ENCODE data around the gene MITF.

MITF gene

DNA sequence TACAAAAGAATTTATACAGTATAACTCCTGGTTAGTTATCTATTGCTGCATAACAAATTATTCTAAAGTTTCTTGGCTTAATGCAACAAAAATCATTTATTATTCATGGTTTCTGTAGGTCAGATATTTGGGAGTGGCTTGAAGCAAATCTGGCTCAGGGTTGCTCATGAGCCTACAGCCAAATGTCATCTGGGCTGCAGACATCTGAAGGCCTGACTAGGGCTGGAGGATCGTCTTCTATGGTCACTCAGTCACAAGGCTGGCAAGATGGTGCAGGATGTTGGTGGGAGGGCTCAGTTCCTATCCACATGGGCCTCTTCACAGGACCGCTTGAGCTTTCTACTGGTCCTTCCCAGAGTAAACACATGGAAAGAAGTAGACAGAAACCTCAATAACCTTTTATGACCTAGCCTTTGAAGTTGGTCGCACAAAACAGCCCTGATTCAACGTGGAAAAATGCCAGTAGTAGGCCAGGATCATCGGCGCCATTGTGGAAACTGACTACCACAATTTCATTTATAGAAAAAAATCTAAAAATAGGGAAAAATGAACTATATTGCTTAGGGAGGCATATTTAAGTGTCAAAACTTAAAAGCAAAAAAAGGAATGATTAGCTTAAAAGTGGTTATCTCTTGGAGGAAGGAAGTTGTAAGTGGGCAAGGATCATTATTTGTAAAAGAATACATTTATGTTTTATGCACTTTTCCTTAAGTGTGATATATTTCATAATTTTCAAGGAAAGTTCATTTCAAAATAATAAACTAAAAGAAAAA lies 9.9 kb upstream of the MITF start:
- DNase-seq (ENCODE audit: low spot score) = no peak

- DNase-seq (ENCODE audit: low spot score) = no peak
Measured at GRCh38 chr3:69731080-69731479, 8.2 kb upstream of the MITF start.

GRCh38 chr3:69735893-69736292 lies 3.4 kb upstream of the MITF start:
- DNase-seq (ENCODE audit: low spot score) = no peak

DNA sequence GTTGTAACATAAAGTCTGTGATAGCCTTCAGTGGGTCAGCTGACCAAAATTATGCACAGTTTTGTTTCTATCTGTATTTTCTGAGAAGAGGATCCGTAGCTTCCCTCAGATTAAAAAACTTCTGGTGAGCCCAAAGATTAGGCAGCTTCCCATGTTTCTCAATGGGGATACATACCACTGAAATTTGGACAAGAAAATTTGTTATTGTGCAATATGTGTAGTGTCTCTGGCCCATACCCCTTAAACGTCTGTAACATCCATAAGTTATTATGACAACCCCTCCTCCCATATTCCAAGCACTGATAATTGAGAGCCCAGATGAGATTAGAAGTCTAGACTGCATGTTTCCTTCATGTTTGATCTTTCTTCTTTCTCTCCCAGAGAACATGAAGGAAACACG lies 1.9 kb upstream of the MITF start:
- no peak for DNase-seq (ENCODE audit: low spot score)

GRCh38 chr3:69738315-69738714 lies 949 bp upstream of the MITF start:
- no peak for DNase-seq (ENCODE audit: low spot score)

- DNase-seq (ENCODE audit: low spot score) = no peak
Measured at GRCh38 chr3:69738859-69739203, 433 bp upstream of the MITF start.

- peak; percentile 43 for DNase-seq (ENCODE audit: low spot score)
Measured at GRCh38 chr3:69740103-69741021, 1.1 kb downstream of the MITF start.

DNA sequence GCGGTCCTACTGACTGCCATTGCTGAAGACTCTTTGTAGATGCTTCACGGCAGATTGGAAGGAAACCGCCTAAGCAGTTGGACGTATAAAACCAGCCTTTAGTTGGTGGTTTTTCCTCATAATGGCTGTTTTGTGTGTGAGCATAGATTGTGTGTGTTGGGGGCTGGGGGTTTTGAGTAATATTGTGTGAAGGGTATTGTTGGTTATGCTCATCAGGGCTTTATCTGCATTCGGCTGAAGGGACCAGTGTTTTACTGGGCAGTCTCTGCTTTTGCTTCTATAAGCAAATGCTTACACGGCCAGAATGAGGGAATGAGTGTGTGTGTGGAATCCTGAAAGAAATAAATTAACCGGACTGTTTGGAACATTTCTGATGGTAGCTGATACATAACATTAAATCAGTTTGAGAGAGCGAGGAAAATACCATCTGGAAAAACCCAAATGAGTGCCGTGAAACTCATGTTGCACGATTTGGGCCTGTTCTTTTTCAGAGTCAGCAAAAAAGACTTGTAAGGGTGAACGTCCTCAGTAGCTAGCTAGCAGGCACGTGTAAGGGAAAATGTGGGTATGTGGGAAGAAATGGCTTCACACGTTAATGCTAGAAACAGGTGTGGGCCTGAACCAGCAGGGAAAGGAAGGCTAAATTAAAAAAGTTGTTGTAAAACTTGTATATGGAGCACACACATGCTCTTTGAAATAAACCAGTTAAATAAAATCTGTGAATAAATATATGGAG lies 1.9 kb downstream of the MITF start:
- no peak for DNase-seq (ENCODE audit: low spot score)

GRCh38 chr3:69742391-69742790 lies 3.1 kb downstream of the MITF start:
- no peak for DNase-seq (ENCODE audit: low spot score)

- DNase-seq (ENCODE audit: low spot score) = no peak
Measured at GRCh38 chr3:69743975-69744906, 5.0 kb downstream of the MITF start.

DNA sequence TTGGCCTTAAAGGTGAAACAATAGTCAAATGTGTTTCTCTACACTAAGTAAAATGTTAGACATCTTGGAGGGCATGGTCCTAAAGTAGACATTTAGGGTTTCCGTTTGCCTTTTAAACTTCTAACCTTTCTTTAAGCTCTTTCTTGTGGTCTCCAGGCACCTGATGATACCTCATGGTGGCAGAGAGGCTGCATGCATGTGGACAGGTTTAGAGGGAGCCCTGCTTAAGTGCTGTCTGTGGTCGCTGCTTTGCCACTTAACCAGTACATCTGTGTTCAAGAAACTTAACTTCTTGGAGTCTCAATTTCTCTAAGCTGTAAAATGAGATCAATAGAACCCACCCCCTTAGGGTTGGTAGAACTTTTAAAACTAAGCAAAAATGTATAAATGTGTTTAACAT lies 6.2 kb downstream of the MITF start:
- no peak for DNase-seq (ENCODE audit: low spot score)

DNA sequence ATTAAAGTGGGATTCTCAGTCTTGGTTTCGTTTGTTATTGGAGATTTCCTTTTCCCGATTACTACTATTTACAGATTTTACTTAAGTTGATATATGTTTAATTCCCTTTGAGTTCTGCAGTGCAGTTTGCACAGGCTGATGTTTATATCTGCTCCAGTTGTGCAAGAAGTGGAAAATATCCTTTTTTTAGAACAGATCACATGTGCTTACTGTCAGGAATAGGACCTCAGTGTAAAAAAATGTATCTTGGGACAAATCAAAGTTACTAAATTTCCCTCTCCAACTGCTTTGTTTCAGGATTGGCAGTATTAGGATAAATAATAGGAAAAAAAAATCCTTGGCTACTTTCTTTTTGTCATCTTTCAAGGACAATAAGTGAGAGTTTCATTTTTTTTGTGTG lies 6.9 kb downstream of the MITF start:
- DNase-seq (ENCODE audit: low spot score) = no peak

DNA sequence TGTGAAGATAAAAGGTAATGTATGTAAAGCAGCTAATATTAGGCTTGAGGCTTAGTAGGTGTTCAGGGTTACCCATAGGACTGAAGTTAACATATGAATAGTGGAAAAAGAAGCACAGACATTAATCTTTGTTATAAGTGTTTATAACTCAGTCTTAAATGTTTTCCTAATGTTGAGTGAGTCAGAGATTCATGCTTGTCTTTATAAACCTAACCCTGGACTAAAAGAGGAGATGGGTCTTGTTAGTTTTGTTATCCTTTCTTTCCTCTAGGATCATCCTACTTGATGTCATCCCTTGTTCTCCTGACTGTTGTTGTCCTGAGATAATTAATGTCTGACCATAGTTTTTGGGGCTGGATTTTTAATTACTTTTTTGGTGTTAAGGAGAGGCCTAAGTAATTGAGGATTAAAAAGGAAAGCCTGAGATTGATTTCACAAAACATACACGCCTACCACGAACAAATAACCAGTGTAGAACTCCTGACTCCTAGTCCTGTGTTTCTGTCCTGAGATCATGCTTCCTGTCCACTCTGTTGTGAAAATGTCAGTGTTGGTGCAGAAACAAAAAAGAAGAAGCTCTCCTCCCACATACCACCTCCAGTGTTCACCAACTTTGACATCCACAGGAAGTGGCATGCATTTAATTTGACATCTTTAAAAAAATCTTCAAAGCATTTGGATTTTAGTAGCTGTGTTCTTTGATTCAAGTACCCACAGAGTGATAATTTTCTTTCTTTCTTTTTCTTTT lies 8.4 kb downstream of the MITF start:
- DNase-seq (ENCODE audit: low spot score) = no peak

DNA sequence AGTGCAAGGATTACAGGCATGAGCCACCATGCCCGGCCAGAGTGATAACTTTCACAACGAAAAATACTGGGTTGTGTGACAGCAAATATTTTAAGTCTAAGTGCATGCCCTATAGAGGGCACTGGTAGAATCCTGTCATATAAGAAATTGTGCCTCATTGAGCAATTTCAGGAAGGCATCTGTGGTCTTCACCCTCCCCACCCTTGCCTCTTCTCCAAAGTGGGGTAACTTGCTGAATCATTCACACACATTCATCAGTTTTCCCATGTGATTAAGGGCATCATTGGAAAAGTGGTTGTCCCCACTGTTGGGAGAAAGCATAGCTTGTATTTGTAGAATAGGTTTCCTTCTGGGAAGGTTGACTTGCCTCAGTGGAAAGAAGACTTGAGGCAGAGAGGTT lies 9.2 kb downstream of the MITF start:
- DNase-seq (ENCODE audit: low spot score) = no peak

DNA sequence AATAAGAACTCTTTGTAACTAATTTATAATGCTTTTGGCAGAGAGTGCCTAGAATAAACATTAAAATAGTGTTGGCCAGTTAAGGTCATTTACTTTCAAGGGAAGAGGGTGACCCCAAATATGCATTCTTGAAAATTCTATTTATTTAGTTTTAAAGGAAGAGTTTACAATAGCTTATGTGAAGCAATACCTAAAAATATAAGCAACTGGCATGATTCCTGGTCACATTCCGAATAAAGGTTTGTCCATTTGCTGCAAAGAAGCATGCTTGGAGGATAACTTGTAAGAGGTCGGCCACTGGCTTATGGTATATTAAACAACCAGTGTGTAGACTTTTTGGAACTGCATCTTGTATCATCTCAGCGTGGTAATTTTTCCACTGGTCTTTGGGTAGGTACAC lies 10.2 kb downstream of the MITF start:
- DNase-seq (ENCODE audit: low spot score) = no peak

- no peak for DNase-seq (ENCODE audit: low spot score)
Measured at GRCh38 chr3:69750549-69750948, 11.3 kb downstream of the MITF start.

GRCh38 chr3:69751074-69751476 lies 11.8 kb downstream of the MITF start:
- no peak for DNase-seq (ENCODE audit: low spot score)

- no peak for DNase-seq (ENCODE audit: low spot score)
Measured at GRCh38 chr3:69752241-69752640, 13.0 kb downstream of the MITF start.

DNA sequence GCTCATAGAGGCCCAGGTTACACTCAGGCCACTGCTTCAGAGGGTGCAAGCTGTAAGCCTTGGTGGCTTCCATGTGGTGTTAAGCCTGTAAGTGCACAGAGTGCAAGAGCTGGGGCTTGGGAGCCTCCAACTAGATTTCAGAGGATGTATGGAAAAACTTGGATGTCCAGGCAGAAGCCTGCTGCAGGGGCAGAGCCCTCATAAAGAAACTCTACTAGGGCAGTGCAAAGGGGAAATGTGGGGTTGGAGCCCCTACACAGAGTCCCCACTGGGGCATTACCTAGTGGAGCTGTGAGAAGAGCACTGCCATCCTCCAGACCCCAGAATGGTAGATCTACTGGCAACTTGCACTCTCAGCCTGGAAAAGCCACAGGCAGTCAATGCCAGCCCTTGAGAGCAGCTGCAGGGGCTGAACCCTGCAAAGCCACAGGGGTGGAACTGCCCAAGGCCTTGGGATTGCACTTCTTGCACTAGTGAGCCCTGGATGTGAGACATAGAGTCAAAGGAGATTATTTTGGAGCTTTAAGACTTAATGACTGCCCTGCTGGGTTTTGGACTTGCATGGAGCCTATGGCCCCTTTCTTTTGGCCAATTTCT lies 14.0 kb downstream of the MITF start:
- DNase-seq (ENCODE audit: low spot score) = no peak

DNA sequence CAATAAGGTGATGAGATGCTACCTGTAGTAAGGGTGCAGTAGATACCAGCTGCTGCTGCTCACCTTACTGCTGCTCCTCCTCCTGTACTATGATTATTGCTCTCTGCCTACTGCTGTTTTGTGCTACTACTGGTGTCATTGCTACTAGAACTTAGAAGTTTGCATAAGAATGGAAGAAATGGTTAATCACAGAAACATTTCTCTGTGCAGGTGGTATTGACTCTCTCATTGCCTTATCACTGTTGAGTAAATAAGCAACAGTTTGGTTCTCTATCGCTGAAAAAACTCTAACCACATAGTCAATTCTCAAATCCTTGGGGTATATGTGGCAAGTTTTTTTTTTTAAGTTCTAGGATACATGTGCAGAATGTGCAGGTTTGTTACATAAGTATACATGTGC lies 16.5 kb downstream of the MITF start:
- DNase-seq (ENCODE audit: low spot score) = no peak

All from LoVo (cell line).